K562 (cell line): ENCODE measurements around the gene GGCT. TPM values are rescaled to one million over a fixed set of nuclear protein-coding genes. Genes with fewer than 3 reads are reported as not detected.
A peak's percentile ranks its signal among the peaks of the same experiment; 100 is the strongest.

Source experiments
- KDM5B ChIP-seq: fragments of 200-600 bp; sonication (generic); IDR thresholded peaks from 2 replicates; pipeline ENCODE4 v1.6.1; 2012; ENCODE audit warnings: low read depth, mild to moderate bottlenecking, moderate library complexity, low read length, control low read depth, inconsistent platforms; ENCODE audit not compliant: insufficient replicate concordance
- RBM34 ChIP-seq: fragments of 200-400 bp; formaldehyde crosslinking; IDR thresholded peaks from 2 replicates; pipeline ENCODE4 v1.6.1; 2018; ENCODE audit warnings: low read length, borderline replicate concordance; ENCODE audit not compliant: insufficient read depth
- RFX7 ChIP-seq: fragments of 250-450 bp; sonication (Bioruptor Pico); IDR thresholded peaks from 2 replicates; pipeline ENCODE4 v1.5.1; 2021; ENCODE audit warnings: mild to moderate bottlenecking
- SOX6 ChIP-seq: fragments of 450-650 bp; IDR thresholded peaks from 2 replicates; pipeline ENCODE4 v1.6.1; 2014; ENCODE audit warnings: mild to moderate bottlenecking
- TAF7 ChIP-seq: fragments of 450-650 bp; IDR thresholded peaks from 2 replicates; pipeline ENCODE4 v1.6.1; 2016; ENCODE audit warnings: missing genetic modification characterization, missing compliant biosample characterization
- ZNF146 ChIP-seq: IDR thresholded peaks from one replicate; pipeline ENCODE4 v1.6.1; 2018; ENCODE audit warnings: missing compliant biosample characterization; ENCODE audit not compliant: unreplicated experiment
- ZNF444 ChIP-seq: fragments of 250-450 bp; sonication (Bioruptor Pico); IDR thresholded peaks from 2 replicates; pipeline ENCODE4 v1.4.0; 2020; ENCODE audit warnings: mild to moderate bottlenecking, moderate library complexity
- ZNF75A ChIP-seq: fragments of 450-650 bp; formaldehyde crosslinking; IDR thresholded peaks from 2 replicates; pipeline ENCODE4 v1.4.0; 2020; ENCODE audit warnings: mild to moderate bottlenecking
- polyA plus RNA-seq, 8 experiments: library from polyadenylated mRNA; depleted of rRNA in 4 of 8; stranded (reverse) in 5 of 8; unstranded in 3 of 8; fragments of >200 nt; fragmentation: Nextera tagmentation in 2 of 8; fragmentation: Illumina TruSeq in 1 of 8; extraction: Ambion mirVana in 2 of 8; extraction: Trizol in 1 of 8; gene quantifications; 2 replicates each; pipeline versions ENCODE4 v1.2.1 to v1.2.3, GENCODE V29; 2011 to 2014; ENCODE audit warnings: inconsistent platforms in 1 of 8, missing spikeins in 1 of 8
- total RNA-seq, 7 experiments: library from RNA; depleted of rRNA in 6 of 7; stranded (reverse); fragments of >200 nt in 6 of 7; fragmentation: Illumina TruSeq in 2 of 7; extraction: Trizol in 2 of 7; gene quantifications; 2 replicates each; pipeline versions ENCODE4 v1.2.1 to v1.2.3, GENCODE V29; 2011 to 2021; ENCODE audit warnings: low replicate concordance in 1 of 7
- TF ChIP-seq, protein P1 (sequence below): fragments of 250-450 bp; sonication (Bioruptor Pico); IDR thresholded peaks from 2 replicates; pipeline ENCODE4 v1.8.0; 2021; ENCODE audit warnings: moderate library complexity, mild to moderate bottlenecking, inconsistent platforms
- TF ChIP-seq, protein P2 (sequence below): sonication (generic); formaldehyde crosslinking; IDR thresholded peaks from 2 replicates; pipeline ENCODE4 v1.8.1; 2023; ENCODE audit warnings: mild to moderate bottlenecking, missing genetic modification reagents, moderate library complexity
- TF ChIP-seq, protein P3 (sequence below): fragments of 450-650 bp; formaldehyde crosslinking; IDR thresholded peaks from 2 replicates; pipeline ENCODE4 v1.4.0; 2020; ENCODE audit warnings: mild to moderate bottlenecking
- TF ChIP-seq, protein P4 (sequence below): fragments of 250-450 bp; sonication (Bioruptor Pico); IDR thresholded peaks from 2 replicates; pipeline ENCODE4 v1.8.0; 2021; ENCODE audit warnings: moderate library complexity, mild to moderate bottlenecking, inconsistent platforms
- TF ChIP-seq, protein P5 (sequence below), 2 experiments: fragments of 450-650 bp in 1 of 2; sonication (generic) in 1 of 2; formaldehyde crosslinking in 1 of 2; IDR thresholded peaks; 2 replicates each; pipeline versions ENCODE4 v1.7.1 to v1.9.0; 2016 to 2022; ENCODE audit warnings: inconsistent platforms in 1 of 2, mild to moderate bottlenecking in 1 of 2, missing genetic modification reagents in 1 of 2

GGCT gene
- total and polyA plus RNA-seq, 9 of the 15 experiments (the other 6 are each of a cell fraction or from before 2014, with no cell fraction given) = 79.0 to 349 (median 136) TPM

DNA sequence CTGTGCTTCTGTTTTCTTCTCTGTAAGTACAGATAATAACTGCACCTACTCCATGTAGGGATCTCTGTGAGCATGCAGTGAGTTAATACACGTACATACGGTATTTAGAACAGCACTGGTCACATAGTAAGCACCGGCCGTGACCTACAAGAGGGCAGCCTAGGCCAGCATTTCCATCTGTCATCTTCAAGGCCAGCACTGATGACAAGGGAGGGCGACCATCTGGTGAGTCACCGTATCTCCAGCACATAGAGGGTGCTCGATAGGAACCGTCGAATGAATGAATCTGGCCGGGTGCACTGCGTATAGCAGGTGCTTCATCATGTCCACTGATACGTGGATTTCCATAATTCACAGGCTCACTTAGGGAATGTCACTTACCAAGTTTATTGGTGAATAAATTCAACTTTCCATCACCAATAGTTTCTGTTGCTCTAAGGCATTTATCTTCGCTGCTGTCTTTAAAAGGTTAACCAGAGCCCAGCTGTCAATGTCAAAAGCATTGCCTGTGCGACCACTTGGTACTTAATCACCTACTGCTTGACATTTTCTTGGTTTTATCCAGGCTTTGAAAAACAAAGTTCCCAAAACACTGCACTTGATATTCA lies 34.4 kb downstream of the GGCT start (continued):
- TF ChIP-seq, protein P1, sequence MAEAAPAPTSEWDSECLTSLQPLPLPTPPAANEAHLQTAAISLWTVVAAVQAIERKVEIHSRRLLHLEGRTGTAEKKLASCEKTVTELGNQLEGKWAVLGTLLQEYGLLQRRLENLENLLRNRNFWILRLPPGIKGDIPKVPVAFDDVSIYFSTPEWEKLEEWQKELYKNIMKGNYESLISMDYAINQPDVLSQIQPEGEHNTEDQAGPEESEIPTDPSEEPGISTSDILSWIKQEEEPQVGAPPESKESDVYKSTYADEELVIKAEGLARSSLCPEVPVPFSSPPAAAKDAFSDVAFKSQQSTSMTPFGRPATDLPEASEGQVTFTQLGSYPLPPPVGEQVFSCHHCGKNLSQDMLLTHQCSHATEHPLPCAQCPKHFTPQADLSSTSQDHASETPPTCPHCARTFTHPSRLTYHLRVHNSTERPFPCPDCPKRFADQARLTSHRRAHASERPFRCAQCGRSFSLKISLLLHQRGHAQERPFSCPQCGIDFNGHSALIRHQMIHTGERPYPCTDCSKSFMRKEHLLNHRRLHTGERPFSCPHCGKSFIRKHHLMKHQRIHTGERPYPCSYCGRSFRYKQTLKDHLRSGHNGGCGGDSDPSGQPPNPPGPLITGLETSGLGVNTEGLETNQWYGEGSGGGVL = no peak
- TF ChIP-seq ZNF146 (CRISPR knock-in tag) (no peak), RBM34 (no peak), ZNF444 (CRISPR knock-in tag) (no peak), TAF7 (no peak), KDM5B (no peak), RFX7 (no peak), SOX6 (peak; percentile 48; the same call in 1 of the 2 replicates), ZNF75A (no peak)
- TF ChIP-seq, protein P2, sequence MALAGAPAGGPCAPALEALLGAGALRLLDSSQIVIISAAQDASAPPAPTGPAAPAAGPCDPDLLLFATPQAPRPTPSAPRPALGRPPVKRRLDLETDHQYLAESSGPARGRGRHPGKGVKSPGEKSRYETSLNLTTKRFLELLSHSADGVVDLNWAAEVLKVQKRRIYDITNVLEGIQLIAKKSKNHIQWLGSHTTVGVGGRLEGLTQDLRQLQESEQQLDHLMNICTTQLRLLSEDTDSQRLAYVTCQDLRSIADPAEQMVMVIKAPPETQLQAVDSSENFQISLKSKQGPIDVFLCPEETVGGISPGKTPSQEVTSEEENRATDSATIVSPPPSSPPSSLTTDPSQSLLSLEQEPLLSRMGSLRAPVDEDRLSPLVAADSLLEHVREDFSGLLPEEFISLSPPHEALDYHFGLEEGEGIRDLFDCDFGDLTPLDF (CRISPR knock-in tag) = no peak
- TF ChIP-seq, protein P3, sequence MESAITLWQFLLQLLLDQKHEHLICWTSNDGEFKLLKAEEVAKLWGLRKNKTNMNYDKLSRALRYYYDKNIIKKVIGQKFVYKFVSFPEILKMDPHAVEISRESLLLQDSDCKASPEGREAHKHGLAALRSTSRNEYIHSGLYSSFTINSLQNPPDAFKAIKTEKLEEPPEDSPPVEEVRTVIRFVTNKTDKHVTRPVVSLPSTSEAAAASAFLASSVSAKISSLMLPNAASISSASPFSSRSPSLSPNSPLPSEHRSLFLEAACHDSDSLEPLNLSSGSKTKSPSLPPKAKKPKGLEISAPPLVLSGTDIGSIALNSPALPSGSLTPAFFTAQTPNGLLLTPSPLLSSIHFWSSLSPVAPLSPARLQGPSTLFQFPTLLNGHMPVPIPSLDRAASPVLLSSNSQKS (CRISPR knock-in tag) = no peak
- TF ChIP-seq, protein P4, sequence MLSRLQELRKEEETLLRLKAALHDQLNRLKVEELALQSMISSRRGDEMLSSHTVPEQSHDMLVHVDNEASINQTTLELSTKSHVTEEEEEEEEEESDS (CRISPR knock-in tag) = no peak
- TF ChIP-seq, protein P5, sequence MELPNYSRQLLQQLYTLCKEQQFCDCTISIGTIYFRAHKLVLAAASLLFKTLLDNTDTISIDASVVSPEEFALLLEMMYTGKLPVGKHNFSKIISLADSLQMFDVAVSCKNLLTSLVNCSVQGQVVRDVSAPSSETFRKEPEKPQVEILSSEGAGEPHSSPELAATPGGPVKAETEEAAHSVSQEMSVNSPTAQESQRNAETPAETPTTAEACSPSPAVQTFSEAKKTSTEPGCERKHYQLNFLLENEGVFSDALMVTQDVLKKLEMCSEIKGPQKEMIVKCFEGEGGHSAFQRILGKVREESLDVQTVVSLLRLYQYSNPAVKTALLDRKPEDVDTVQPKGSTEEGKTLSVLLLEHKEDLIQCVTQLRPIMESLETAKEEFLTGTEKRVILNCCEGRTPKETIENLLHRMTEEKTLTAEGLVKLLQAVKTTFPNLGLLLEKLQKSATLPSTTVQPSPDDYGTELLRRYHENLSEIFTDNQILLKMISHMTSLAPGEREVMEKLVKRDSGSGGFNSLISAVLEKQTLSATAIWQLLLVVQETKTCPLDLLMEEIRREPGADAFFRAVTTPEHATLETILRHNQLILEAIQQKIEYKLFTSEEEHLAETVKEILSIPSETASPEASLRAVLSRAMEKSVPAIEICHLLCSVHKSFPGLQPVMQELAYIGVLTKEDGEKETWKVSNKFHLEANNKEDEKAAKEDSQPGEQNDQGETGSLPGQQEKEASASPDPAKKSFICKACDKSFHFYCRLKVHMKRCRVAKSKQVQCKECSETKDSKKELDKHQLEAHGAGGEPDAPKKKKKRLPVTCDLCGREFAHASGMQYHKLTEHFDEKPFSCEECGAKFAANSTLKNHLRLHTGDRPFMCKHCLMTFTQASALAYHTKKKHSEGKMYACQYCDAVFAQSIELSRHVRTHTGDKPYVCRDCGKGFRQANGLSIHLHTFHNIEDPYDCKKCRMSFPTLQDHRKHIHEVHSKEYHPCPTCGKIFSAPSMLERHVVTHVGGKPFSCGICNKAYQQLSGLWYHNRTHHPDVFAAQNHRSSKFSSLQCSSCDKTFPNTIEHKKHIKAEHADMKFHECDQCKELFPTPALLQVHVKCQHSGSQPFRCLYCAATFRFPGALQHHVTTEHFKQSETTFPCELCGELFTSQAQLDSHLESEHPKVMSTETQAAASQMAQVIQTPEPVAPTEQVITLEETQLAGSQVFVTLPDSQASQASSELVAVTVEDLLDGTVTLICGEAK (IDR thresholded peaks at IDR 0.05) = no peak
- TF ChIP-seq, protein P5 (CRISPR knock-in tag; IDR thresholded peaks at IDR 0.05) = no peak
